NT2/D1 (cell line): ENCODE results near the gene S100A2.

Source experiments
- YY1 ChIP-seq: IDR thresholded peaks from 2 replicates; pipeline ENCODE4 v1.6.1; 2011; ENCODE audit not compliant: insufficient read length, insufficient read depth
- ZNF274 ChIP-seq: IDR thresholded peaks from 2 replicates; pipeline ENCODE4 v1.6.1; 2011; ENCODE audit warnings: mild to moderate bottlenecking, low read depth, low read length

DNA sequence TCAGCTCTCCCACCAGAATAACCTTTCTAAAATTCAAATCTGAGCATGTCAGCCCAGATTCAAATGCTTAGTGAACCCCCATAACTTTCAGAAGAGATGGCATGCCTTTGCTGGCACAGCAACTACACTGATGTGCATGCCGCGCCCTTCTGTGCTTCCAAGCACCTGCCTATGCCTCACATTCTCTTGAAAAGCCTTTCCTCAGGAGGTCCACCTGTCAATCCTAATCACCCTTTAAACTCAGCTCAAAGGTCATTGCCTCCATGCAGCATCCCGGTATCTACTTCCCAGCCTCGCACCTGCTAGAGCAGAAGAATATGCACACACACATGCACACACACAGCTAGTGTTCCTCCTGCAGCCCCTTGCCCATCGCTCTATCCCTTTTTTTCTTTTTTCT, 5.2 kb upstream of the S100A2 start:
- TF ChIP-seq ZNF274: no peak
- no peak for TF ChIP-seq YY1
